K562 (cell line): ENCODE results near the gene ABI3BP. TPM values are rescaled to one million over a fixed set of nuclear protein-coding genes. Genes with fewer than 3 reads are reported as not detected.
A peak's percentile ranks its signal among the peaks of the same experiment; 100 is the strongest.

ENCODE experiments used
- ATAC-seq: fragments of 200-7000 bp; cut with Tn5 transposase; 3 replicates; pipeline ENCODE4 v1.9.1; 2020; ENCODE audit warnings: moderate library complexity
- BruUV-seq: library from RNA; stranded (reverse); fragments of 400-500 nt; replicated peaks from 2 replicates; lab custom pipeline; 2021; lab: Mats Ljungman, UMichigan
- CTCF ChIA-PET: fragments of 300-600 bp; formaldehyde crosslinking; extraction: SDS; loops from one replicate; lab custom pipeline; 2021; ENCODE audit warnings: low intra/inter-chr PET ratio; lab: Yijun Ruan, JAX
- POLR2A ChIA-PET: fragments of 300-600, 350-650 bp; sonication (Branson Sonifier 250); formaldehyde crosslinking; extraction: SDS; loops from one replicate; lab custom pipeline; 2021; ENCODE audit warnings: antibody characterized with exemption, inconsistent platforms; lab: Yijun Ruan, JAX
- DNase-seq, 4 experiments: peaks; one replicate each; pipeline versions ENCODE4 v3.0.0 to v3.0.0-alpha.2; 2011 to 2018; ENCODE audit warnings: low spot score in 3 of 4, mixed read lengths in 3 of 4; ENCODE audit errors: extremely low read depth in 1 of 4
- FAIRE-seq: peaks from 2 replicates; lab custom pipeline; 2011; peaks lifted over from hg19 to GRCh38; lab: Jason Lieb, UNC
- H2AFZ ChIP-seq: 2 replicates; pipeline ENCODE4 v1.6.0; 2011; ENCODE audit warnings: low read depth, low read length, control low read depth, inconsistent platforms
- H3K27ac ChIP-seq: fragments of 200-600 bp; 3 replicates; pipeline ENCODE4 v1.8.0; 2011; ENCODE audit warnings: low read depth, mild to moderate bottlenecking, control low read depth, inconsistent platforms, low read length, moderate library complexity, mixed read lengths; ENCODE audit errors: extremely low read depth
- H3K27me3 ChIP-seq, 2 experiments: fragments of 300-600 bp in 1 of 2; 2 replicates in 1 of 2; 3 replicates in 1 of 2; pipeline versions ENCODE4 v1.6.0 to v1.8.0; 2011; ENCODE audit warnings: inconsistent platforms in 2 of 2, low read length in 2 of 2, mild to moderate bottlenecking in 1 of 2, mixed read lengths in 1 of 2, moderate library complexity in 1 of 2; ENCODE audit not compliant: control insufficient read depth in 2 of 2, insufficient read depth in 2 of 2
- H3K36me3 ChIP-seq: fragments of 300-600 bp; 3 replicates; pipeline ENCODE4 v1.8.0; 2011; ENCODE audit warnings: mild to moderate bottlenecking, low read length, inconsistent platforms; ENCODE audit not compliant: control insufficient read depth, insufficient read depth
- H3K4me1 ChIP-seq, 2 experiments: fragments of 200-600 bp in 1 of 2; replicated peaks in 1 of 2; 2 replicates in 1 of 2; 3 replicates in 1 of 2; pipeline versions ENCODE4 v1.5.1 to v1.8.0; 2011; ENCODE audit warnings: inconsistent platforms in 2 of 2, low read length in 2 of 2, mild to moderate bottlenecking in 1 of 2, mixed read lengths in 1 of 2, moderate library complexity in 1 of 2; ENCODE audit not compliant: control insufficient read depth in 2 of 2, insufficient read depth in 2 of 2
- H3K4me2 ChIP-seq: 2 replicates; pipeline ENCODE4 v1.6.1; 2011; ENCODE audit warnings: low read length, control low read depth, inconsistent platforms, mixed read lengths; ENCODE audit not compliant: insufficient read depth
- H3K4me3 ChIP-seq: fragments of 200-600 bp; sonication (generic), shearing (Covaris generic); 2 replicates; pipeline ENCODE4 v1.5.1; 2016; ENCODE audit warnings: control low read depth, inconsistent platforms
- H3K79me2 ChIP-seq: fragments of 200-600 bp; 3 replicates; pipeline ENCODE4 v1.8.0; 2011; ENCODE audit warnings: low read length, inconsistent platforms; ENCODE audit not compliant: control insufficient read depth, insufficient read depth
- H3K9ac ChIP-seq, 2 experiments: 2 replicates each; pipeline versions ENCODE4 v1.6.0 to v1.6.1; 2011; ENCODE audit warnings: low read depth in 2 of 2, low read length in 2 of 2, control low read depth in 1 of 2, inconsistent platforms in 1 of 2, mild to moderate bottlenecking in 1 of 2, mixed read lengths in 1 of 2; ENCODE audit not compliant: insufficient read depth in 1 of 2
- H3K9me1 ChIP-seq: one replicate; pipeline ENCODE4 v1.6.0; 2011; ENCODE audit warnings: inconsistent platforms, mild to moderate bottlenecking, low read length, moderate library complexity; ENCODE audit not compliant: control insufficient read depth, insufficient read depth
- H3K9me3 ChIP-seq: replicated peaks from 2 replicates; pipeline ENCODE4 v1.5.1; 2011; ENCODE audit warnings: low read depth, low read length, inconsistent platforms; ENCODE audit not compliant: control insufficient read depth, insufficient read depth
- H4K20me1 ChIP-seq: replicated peaks from 2 replicates; pipeline ENCODE4 v1.6.1; 2011; ENCODE audit warnings: low read length, inconsistent platforms, mixed read lengths; ENCODE audit not compliant: control insufficient read depth, insufficient read depth
- CEBPG ChIP-seq, 3 experiments: fragments of 200-800 bp in 1 of 3; sonication (Bioruptor generic) in 1 of 3; sonication (generic) in 1 of 3; formaldehyde crosslinking in 1 of 3; IDR thresholded peaks in 2 of 3; conservative IDR thresholded peaks in 1 of 3; 2 replicates each; pipeline versions ENCODE4 v1.6.1 to v1.8.0; 2016 to 2022; ENCODE audit warnings: missing compliant biosample characterization in 2 of 3, missing genetic modification characterization in 2 of 3, mild to moderate bottlenecking in 1 of 3, missing genetic modification reagents in 1 of 3
- SMARCE1 ChIP-seq: fragments of 450-650 bp; IDR thresholded peaks from 2 replicates; pipeline ENCODE4 v1.7.1; 2016; ENCODE audit warnings: mild to moderate bottlenecking
- ZNF445 ChIP-seq: fragments of 250-450 bp; sonication (Bioruptor Pico); IDR thresholded peaks from 2 replicates; pipeline ENCODE4 v1.4.0; 2020; ENCODE audit warnings: low read depth, mild to moderate bottlenecking, moderate library complexity
- WGBS: fragments of 100-300 bp; shearing (Covaris generic); methylation state at CpG from one replicate; pipeline ENCODE4 v1.1.6; 2016; ENCODE audit warnings: low coverage, mixed read lengths; ENCODE audit not compliant: insufficient coverage; ENCODE audit errors: missing lambda C conversion rate; 5-methylcytosine and 5-hydroxymethylcytosine counted together
- in situ Hi-C: fragments of 300-500 bp; cut with MboI; formaldehyde crosslinking; loops from 4 replicates; pipeline ENCODE4 v1.15.0; 2018; ENCODE audit warnings: inconsistent platforms, mixed read lengths
- intact Hi-C: fragments of 100-400 bp; cut with micrococcal nuclease; formaldehyde crosslinking; loops from 2 replicates; pipeline ENCODE4 v1.14.2; 2022
- polyA plus RNA-seq, 8 experiments: library from polyadenylated mRNA; depleted of rRNA in 4 of 8; stranded (reverse) in 5 of 8; unstranded in 3 of 8; fragments of >200 nt; fragmentation: Nextera tagmentation in 2 of 8; fragmentation: Illumina TruSeq in 1 of 8; extraction: Ambion mirVana in 2 of 8; extraction: Trizol in 1 of 8; gene quantifications; 2 replicates each; pipeline versions ENCODE4 v1.2.1 to v1.2.3, GENCODE V29; 2011 to 2014; ENCODE audit warnings: inconsistent platforms in 1 of 8, missing spikeins in 1 of 8
- total RNA-seq, 7 experiments: library from RNA; depleted of rRNA in 6 of 7; stranded (reverse); fragments of >200 nt in 6 of 7; fragmentation: Illumina TruSeq in 2 of 7; extraction: Trizol in 2 of 7; gene quantifications; 2 replicates each; pipeline versions ENCODE4 v1.2.1 to v1.2.3, GENCODE V29; 2011 to 2021; ENCODE audit warnings: low replicate concordance in 1 of 7
- TF ChIP-seq, protein P1 (sequence below), 2 experiments: fragments of 450-650 bp in 1 of 2; IDR thresholded peaks; 2 replicates each; pipeline ENCODE4 v1.6.1; 2011 to 2017; ENCODE audit warnings: low read depth in 2 of 2, antibody characterized with exemption in 1 of 2, borderline replicate concordance in 1 of 2, low read length in 1 of 2, mild to moderate bottlenecking in 1 of 2, mixed read lengths in 1 of 2; ENCODE audit not compliant: control insufficient read depth in 1 of 2
- TF ChIP-seq, protein P2 (sequence below), 2 experiments: fragments of 450-650 bp in 1 of 2; sonication (generic) in 1 of 2; formaldehyde crosslinking in 1 of 2; IDR thresholded peaks in 1 of 2; conservative IDR thresholded peaks in 1 of 2; 2 replicates each; pipeline versions ENCODE4 v1.6.1 to v1.8.1; 2016 to 2023; ENCODE audit warnings: mild to moderate bottlenecking in 2 of 2, moderate library complexity in 2 of 2, inconsistent platforms in 1 of 2, missing genetic modification reagents in 1 of 2

Gene ABI3BP
- total and polyA plus RNA-seq, 9 of the 15 experiments (the other 6 are each of a cell fraction or from before 2014, with no cell fraction given) = 0.01 to 0.24 (median 0.06) TPM; not detected in 5

DNA sequence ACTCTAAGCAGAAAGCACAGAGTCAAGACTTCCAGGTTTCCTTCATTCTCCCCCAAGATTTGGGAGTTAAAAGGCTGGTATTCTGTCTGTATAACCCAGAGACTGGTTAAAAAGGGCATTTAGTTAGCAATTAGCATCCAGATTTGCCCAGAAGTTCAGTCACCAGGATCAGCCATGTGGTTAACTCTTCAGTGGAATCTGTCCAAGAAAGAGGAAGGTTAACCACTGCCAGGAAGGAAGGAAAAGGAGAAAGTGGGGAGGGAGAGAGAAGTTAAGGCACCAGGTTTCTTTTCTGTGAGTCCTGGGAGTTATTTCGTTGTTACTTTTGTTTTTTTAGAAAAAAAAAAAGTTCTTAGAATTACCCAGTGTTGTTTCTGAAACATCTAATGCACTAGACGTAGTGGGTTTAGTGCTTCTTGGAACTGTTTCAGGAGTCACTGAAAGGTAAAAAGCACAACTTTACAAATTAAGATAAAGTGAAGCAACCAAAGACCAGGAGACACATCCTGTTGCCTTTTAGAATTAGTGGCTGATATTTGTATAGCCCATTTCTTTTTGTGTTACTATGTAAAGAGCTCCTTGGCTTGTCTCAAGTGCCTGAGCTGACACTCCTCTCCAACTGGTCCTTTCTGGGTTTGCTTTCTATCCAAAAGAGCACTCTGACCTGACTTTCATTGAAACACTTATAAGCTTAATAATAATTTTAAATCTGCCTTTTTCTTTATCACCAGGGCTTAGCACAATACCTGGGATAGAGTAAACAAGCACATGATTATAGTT, 128.6 kb downstream of the ABI3BP start (continued):
- TF ChIP-seq, protein P1, sequence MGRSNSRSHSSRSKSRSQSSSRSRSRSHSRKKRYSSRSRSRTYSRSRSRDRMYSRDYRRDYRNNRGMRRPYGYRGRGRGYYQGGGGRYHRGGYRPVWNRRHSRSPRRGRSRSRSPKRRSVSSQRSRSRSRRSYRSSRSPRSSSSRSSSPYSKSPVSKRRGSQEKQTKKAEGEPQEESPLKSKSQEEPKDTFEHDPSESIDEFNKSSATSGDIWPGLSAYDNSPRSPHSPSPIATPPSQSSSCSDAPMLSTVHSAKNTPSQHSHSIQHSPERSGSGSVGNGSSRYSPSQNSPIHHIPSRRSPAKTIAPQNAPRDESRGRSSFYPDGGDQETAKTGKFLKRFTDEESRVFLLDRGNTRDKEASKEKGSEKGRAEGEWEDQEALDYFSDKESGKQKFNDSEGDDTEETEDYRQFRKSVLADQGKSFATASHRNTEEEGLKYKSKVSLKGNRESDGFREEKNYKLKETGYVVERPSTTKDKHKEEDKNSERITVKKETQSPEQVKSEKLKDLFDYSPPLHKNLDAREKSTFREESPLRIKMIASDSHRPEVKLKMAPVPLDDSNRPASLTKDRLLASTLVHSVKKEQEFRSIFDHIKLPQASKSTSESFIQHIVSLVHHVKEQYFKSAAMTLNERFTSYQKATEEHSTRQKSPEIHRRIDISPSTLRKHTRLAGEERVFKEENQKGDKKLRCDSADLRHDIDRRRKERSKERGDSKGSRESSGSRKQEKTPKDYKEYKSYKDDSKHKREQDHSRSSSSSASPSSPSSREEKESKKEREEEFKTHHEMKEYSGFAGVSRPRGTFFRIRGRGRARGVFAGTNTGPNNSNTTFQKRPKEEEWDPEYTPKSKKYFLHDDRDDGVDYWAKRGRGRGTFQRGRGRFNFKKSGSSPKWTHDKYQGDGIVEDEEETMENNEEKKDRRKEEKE (IDR thresholded peaks at IDR 0.05; ENCODE audit: borderline replicate concordance in 1 of 2, control insufficient read depth in 1 of 2, low read depth in 2 of 2, low read length in 1 of 2) = no peak
- TF ChIP-seq ZNF445 = no peak

DNA sequence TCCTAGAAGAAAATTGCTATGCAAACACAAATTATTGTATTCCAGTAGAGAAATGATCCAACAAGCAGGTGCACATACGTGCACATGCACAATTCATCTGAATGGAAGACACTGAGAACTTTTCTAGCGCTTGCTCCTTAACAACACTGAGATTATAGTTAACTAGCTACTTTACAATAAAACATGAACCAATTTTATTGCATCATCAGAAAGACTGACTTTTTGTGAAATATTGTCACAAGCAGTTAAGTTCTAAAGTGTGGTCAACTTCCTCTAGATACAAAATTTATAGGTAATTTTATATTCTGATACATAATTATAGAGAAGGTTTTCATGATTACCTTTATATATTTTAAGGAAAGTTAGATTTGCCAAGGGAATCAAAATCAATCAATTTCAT, 135.4 kb downstream of the ABI3BP start:
- Histone ChIP-seq H3K4me1 (no peaks in the 10 kb centered on the region), H3K36me3 (no peaks in the 10 kb centered on the region), H3K27me3 (no peaks in the 10 kb centered on the region; a peak in 2 of 5 replicates), H3K9ac (no peak overlapping the region), H4K20me1 (no peaks in the 10 kb centered on the region), H3K27ac (no peak overlapping the region)
- POLR2A ChIA-PET = no interaction called here
- no peak for FAIRE-seq
- TF ChIP-seq, protein P2, sequence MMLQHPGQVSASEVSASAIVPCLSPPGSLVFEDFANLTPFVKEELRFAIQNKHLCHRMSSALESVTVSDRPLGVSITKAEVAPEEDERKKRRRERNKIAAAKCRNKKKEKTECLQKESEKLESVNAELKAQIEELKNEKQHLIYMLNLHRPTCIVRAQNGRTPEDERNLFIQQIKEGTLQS (IDR thresholded peaks at IDR 0.05) = peak; percentile 52; the same call in 1 of the 2 replicates
- TF ChIP-seq, protein P2 (CRISPR knock-in tag; conservative IDR thresholded peaks at IDR 0.05) = no peak
- TF ChIP-seq CEBPG (CRISPR knock-in tag; IDR thresholded peaks at IDR 0.05) = no peak
- TF ChIP-seq CEBPG (tag; conservative IDR thresholded peaks at IDR 0.05 in 1 of 2, IDR thresholded peaks at IDR 0.05 in 1 of 2) = peak; percentile 51 to 53; a peak in 3 of 4 replicates
- TF ChIP-seq SMARCE1 = no peak
- TF ChIP-seq, all 486 proteins: peak for 2
- Histone ChIP-seq H3K4me2 (no peak overlapping the region), H2AFZ (no peak overlapping the region), H3K9me1 (no peaks in the 10 kb centered on the region), H3K9me3 (no peaks in the 10 kb centered on the region), H3K79me2 (no peaks in the 10 kb centered on the region), H3K4me3 (no peak overlapping the region)
- WGBS = 0% methylated on average over 2 of the region's 2 CpGs
- DNase-seq (no peak), ATAC-seq (no peak)
- in situ Hi-C loops = no loop called here
- no TSS peak for BruUV-seq
- CTCF ChIA-PET = no interaction called here
- intact Hi-C loops = no loop called here
